Myocyte (in vitro differentiated cells): ENCODE results near the gene GGPS1. TPM values are rescaled to one million over a fixed set of nuclear protein-coding genes. Genes with fewer than 3 reads are reported as not detected.

ENCODE experiments used
- total RNA-seq: library from RNA; depleted of rRNA; stranded (reverse); fragments of >200 nt; gene quantifications from 2 replicates; pipeline ENCODE4 v1.2.3, GENCODE V29; 2014

GGPS1 gene
- total RNA-seq, 1 donor from 2014 or later = 32.9 TPM

Other genes with a start within 250 kb of the GGPS1 start
- 112 and 119 TPM in 2 replicates for gene TOMM20, start 199.7 kb upstream of the GGPS1 start, total RNA-seq
- gene RBM34, start 167.3 kb upstream of the GGPS1 start, total RNA-seq = 86.9 and 101 TPM in 2 replicates
- 18.3 and 23.7 TPM in 2 replicates for gene ARID4B, start 391 bp upstream of the GGPS1 start, total RNA-seq
- 15.6 and 17.0 TPM in 2 replicates for gene TBCE, start 38.9 kb downstream of the GGPS1 start, total RNA-seq
- 28.2 and 33.2 TPM in 2 replicates for gene B3GALNT2, start 175.9 kb downstream of the GGPS1 start, total RNA-seq